SU-DHL-6 (cell line): ENCODE results near the gene DUS2.

Experiments used
- H2AFZ ChIP-seq: fragments of 200-600 bp; sonication (generic); 2 replicates; pipeline ENCODE4 v1.6.1; 2014; ENCODE audit warnings: low read depth, mild to moderate bottlenecking, moderate library complexity, mixed read lengths, antibody characterized with exemption, low read length; ENCODE audit not compliant: severe bottlenecking
- H3F3A ChIP-seq: fragments of 200-600 bp; shearing (Covaris generic); 2 replicates; pipeline ENCODE4 v1.6.0; 2016; ENCODE audit warnings: antibody characterized with exemption, mild to moderate bottlenecking; ENCODE audit not compliant: insufficient read depth
- H3K27ac ChIP-seq: fragments of 200-600 bp; sonication (generic); 2 replicates; pipeline ENCODE4 v1.5.1; 2016; ENCODE audit warnings: low read depth, mild to moderate bottlenecking, low read length, moderate library complexity, mixed read lengths
- H3K27me3 ChIP-seq: fragments of 200-600 bp; sonication (generic), shearing (Covaris generic); 2 replicates; pipeline ENCODE4 v1.6.0; 2014; ENCODE audit warnings: mild to moderate bottlenecking, low read length
- H3K36me3 ChIP-seq: fragments of 200-600 bp; sonication (generic); 2 replicates; pipeline ENCODE4 v1.6.1; 2014; ENCODE audit warnings: mild to moderate bottlenecking, low read length, mixed read lengths
- H3K4me2 ChIP-seq: fragments of 300-600, 200-600 bp; shearing (Covaris generic), sonication (generic); 2 replicates; pipeline ENCODE4 v1.6.0; 2014; ENCODE audit warnings: low read length, low read depth, mild to moderate bottlenecking; ENCODE audit not compliant: poor library complexity, severe bottlenecking
- H3K4me3 ChIP-seq: fragments of 200-600 bp; sonication (generic); 2 replicates; pipeline ENCODE4 v1.5.1; 2014; ENCODE audit warnings: antibody characterized with exemption, low read length, mild to moderate bottlenecking, mixed read lengths; ENCODE audit not compliant: insufficient read depth, poor library complexity, severe bottlenecking
- H3K79me2 ChIP-seq: fragments of 200-600 bp; sonication (generic); 2 replicates; pipeline ENCODE4 v1.6.1; 2014; ENCODE audit warnings: mild to moderate bottlenecking, low read length, moderate library complexity; ENCODE audit not compliant: insufficient read depth
- H3K9ac ChIP-seq: fragments of 200-600 bp; sonication (generic); 2 replicates; pipeline ENCODE4 v1.7.0; 2014; ENCODE audit warnings: mild to moderate bottlenecking, low read length
- H3K9me2 ChIP-seq: fragments of 200-600 bp; sonication (generic); replicated peaks from 2 replicates; pipeline ENCODE4 v1.6.1; 2014; ENCODE audit warnings: low read length; ENCODE audit not compliant: insufficient read depth
- H3K9me3 ChIP-seq: fragments of 200-600 bp; sonication (generic); 2 replicates; pipeline ENCODE4 v1.6.1; 2014; ENCODE audit warnings: low read length, mixed read lengths; ENCODE audit not compliant: insufficient read depth
- H4K20me1 ChIP-seq: fragments of 200-600 bp; sonication (generic); 2 replicates; pipeline ENCODE4 v1.6.1; 2014; ENCODE audit warnings: low read depth, mild to moderate bottlenecking, antibody characterized with exemption, low read length, moderate library complexity, mixed read lengths
- CTCF ChIP-seq: fragments of 200-600 bp; sonication (generic); IDR thresholded peaks from one replicate; pipeline ENCODE4 v1.5.1; 2017; ENCODE audit warnings: antibody characterized with exemption, mild to moderate bottlenecking, low read length, moderate library complexity; ENCODE audit not compliant: insufficient read depth, poor library complexity, severe bottlenecking
- EZH2phosphoT487 ChIP-seq: fragments of 200-600 bp; sonication (generic), shearing (Covaris generic); conservative IDR thresholded peaks from 2 replicates; pipeline ENCODE4 v1.6.1; 2018; ENCODE audit warnings: mild to moderate bottlenecking, antibody characterized with exemption, low read length, moderate library complexity, mixed read lengths

Gene DUS2

GRCh38 chr16:68085259-68086071 is 62.4 kb downstream of the DUS2 start, which contains the start of gene NFATC3:
Gene NFATC3 (plus strand): TSS chr16:68085370. CDS start chr16:68085682, 312 bp downstream.
- Histone ChIP-seq H3K9me2 (no peaks in the 10 kb centered on the region), H3K9me3 (no peaks in the 10 kb centered on the region), H4K20me1 (peaks cover 23% of the 10 kb centered on the region; the same call in 1 of the 2 replicates), H3K36me3 (no peaks in the 10 kb centered on the region), H3K9ac (peak within 1 kb of the TSS; percentile 94), H3F3A (peaks cover 28% of the 10 kb centered on the region), H3K79me2 (peaks cover 46% of the 10 kb centered on the region), H3K27ac (peak within 1 kb of the TSS; percentile 93), H3K4me2 (peak within 1 kb of the TSS; percentile 96), H3K4me3 (peak within 1 kb of the TSS; percentile 83), H3K27me3 (no peaks in the 10 kb centered on the region), H2AFZ (peak within 1 kb of the TSS; percentile 99)
- TF ChIP-seq CTCF (no peak), EZH2phosphoT487 (no peak)

- Histone ChIP-seq H3K9ac (peak overlapping the region; percentile 94), H3K4me3 (peak overlapping the region; percentile 83), H3K9me2 (no peaks in the 10 kb centered on the region), H3K9me3 (no peaks in the 10 kb centered on the region), H2AFZ (no peak overlapping the region), H3K27me3 (no peaks in the 10 kb centered on the region), H3K36me3 (no peaks in the 10 kb centered on the region), H3K27ac (peak overlapping the region; percentile 81), H4K20me1 (peaks cover 31% of the 10 kb centered on the region), H3K79me2 (peaks cover 55% of the 10 kb centered on the region), H3F3A (peaks cover 33% of the 10 kb centered on the region), H3K4me2 (peak overlapping the region; percentile 96)
- TF ChIP-seq CTCF (no peak), EZH2phosphoT487 (no peak)
Measured at GRCh38 chr16:68086336-68086841, 63.3 kb downstream of the DUS2 start.

GRCh38 chr16:68086860-68087268 is 63.8 kb downstream of the DUS2 start:
- TF ChIP-seq CTCF (no peak), EZH2phosphoT487 (no peak)
- Histone ChIP-seq H3K4me3 (peak overlapping the region; percentile 83), H3K9ac (peak overlapping the region; percentile 94), H3F3A (peaks cover 33% of the 10 kb centered on the region), H3K9me2 (no peaks in the 10 kb centered on the region), H3K36me3 (no peaks in the 10 kb centered on the region), H3K79me2 (peaks cover 60% of the 10 kb centered on the region), H2AFZ (no peak overlapping the region), H3K4me2 (peak overlapping the region; percentile 96), H3K9me3 (no peaks in the 10 kb centered on the region), H3K27ac (no peak overlapping the region), H3K27me3 (no peaks in the 10 kb centered on the region), H4K20me1 (peaks cover 32% of the 10 kb centered on the region)
